ENCODE data around the gene UFD1. TPM values are rescaled to one million over a fixed set of nuclear protein-coding genes. Genes with fewer than 3 reads are reported as not detected.

The UFD1 gene
- total RNA-seq, 2 experiments from 2014 or later, result 71.1 to 79.3 TPM

- Mint-ChIP-seq H3K27ac (no peak overlapping the region), H3K36me3 (peaks cover 13% of the 10 kb centered on the region), H3K4me3 (no peak overlapping the region), H3K9me3 (no peaks in the 10 kb centered on the region), H3K4me1 (no peaks in the 10 kb centered on the region), H3K27me3 (no peaks in the 10 kb centered on the region)
- DNase-seq, result no peak
Observed at GRCh38 chr22:19404676-19405075, 74.3 kb downstream of the UFD1 start.

GRCh38 chr22:19402642-19403191 is 76.3 kb downstream of the UFD1 start:
- H3K4me1 Mint-ChIP-seq, result no peaks in the 10 kb centered on the region
- no peaks in the 10 kb centered on the region for H3K27me3 Mint-ChIP-seq
- no peak overlapping the region for H3K4me3 Mint-ChIP-seq
- no peaks in the 10 kb centered on the region for H3K9me3 Mint-ChIP-seq
- H3K27ac Mint-ChIP-seq, result no peak overlapping the region
- no peak for DNase-seq
- H3K36me3 Mint-ChIP-seq, result peaks cover 9% of the 10 kb centered on the region

GRCh38 chr22:19401483-19401882 is 77.5 kb downstream of the UFD1 start:
- H3K27me3 Mint-ChIP-seq, result no peaks in the 10 kb centered on the region
- no peak overlapping the region for H3K27ac Mint-ChIP-seq
- DNase-seq, result no peak
- H3K36me3 Mint-ChIP-seq, result peaks cover 9% of the 10 kb centered on the region
- no peak overlapping the region for H3K4me3 Mint-ChIP-seq
- H3K9me3 Mint-ChIP-seq, result no peaks in the 10 kb centered on the region
- H3K4me1 Mint-ChIP-seq, result no peaks in the 10 kb centered on the region

GRCh38 chr22:19400881-19401280 is 78.1 kb downstream of the UFD1 start:
- H3K27me3 Mint-ChIP-seq, result no peaks in the 10 kb centered on the region
- no peak overlapping the region for H3K27ac Mint-ChIP-seq
- no peak for DNase-seq
- peaks cover 6% of the 10 kb centered on the region for H3K36me3 Mint-ChIP-seq
- H3K4me1 Mint-ChIP-seq, result no peaks in the 10 kb centered on the region
- no peak overlapping the region for H3K4me3 Mint-ChIP-seq
- H3K9me3 Mint-ChIP-seq, result no peaks in the 10 kb centered on the region

Other genes starting within 250 kb of the UFD1 start
- gene CLTCL1, start 187.5 kb downstream of the UFD1 start, total RNA-seq, result under 1 TPM; 0.29 to 0.52 TPM
- 10 to 100 TPM; 42.9 to 47.6 TPM for gene HIRA, start 47.5 kb downstream of the UFD1 start, total RNA-seq
- 10 to 100 TPM; 47.7 to 48.3 TPM for gene MRPL40, start 46.6 kb downstream of the UFD1 start, total RNA-seq
- 10 to 100 TPM; 21.7 to 23.6 TPM for gene C22orf39, start 31.5 kb downstream of the UFD1 start, total RNA-seq
- 100 to 1,000 TPM; 110 to 114 TPM for gene CDC45, start 727 bp upstream of the UFD1 start, total RNA-seq
- gene CLDN5, start 45.2 kb upstream of the UFD1 start, total RNA-seq, result not detected
- gene SEPTIN5, start 235.3 kb upstream of the UFD1 start, total RNA-seq, result 1 to 10 TPM; 1.1 to 1.3 TPM
- not detected for gene GP1BB, start 244.3 kb upstream of the UFD1 start, total RNA-seq

Data from activated naive CD8-positive, alpha-beta T cell treated with anti-CD3 and anti-CD28 coated beads for 36 hours (primary cell).